GM18499 (cell line): ENCODE measurements around the gene OR2T8.

Experiments
- ATAC-seq: cut with Tn5 transposase; IDR thresholded peaks from one replicate; pipeline ENCODE4 v1.9.1; 2021; ENCODE audit warnings: moderate number of reproducible peaks; ENCODE audit not compliant: insufficient read depth, unreplicated experiment

Gene OR2T8

DNA sequence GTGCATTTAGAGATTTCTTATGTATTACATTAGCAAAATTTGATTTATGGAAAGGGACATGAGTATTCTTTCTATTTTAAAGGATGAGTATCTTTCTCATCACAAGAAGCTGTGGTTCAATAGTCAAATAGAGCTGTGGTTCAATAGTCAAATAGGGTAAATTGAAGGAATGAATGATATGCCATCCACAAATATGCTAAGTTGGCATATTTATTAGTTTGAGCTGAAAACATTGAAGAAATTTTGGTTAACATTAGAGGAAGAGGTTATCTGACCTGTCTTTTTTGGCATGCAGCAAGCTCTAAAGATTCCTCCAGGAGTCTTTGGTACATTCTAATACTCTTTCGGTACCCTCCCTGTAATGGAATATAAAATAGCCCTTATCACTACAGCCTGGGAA lies 33.4 kb downstream of the OR2T8 start:
- ATAC-seq = no peak

GRCh38 chr1:247961791-247962190 lies 41.7 kb downstream of the OR2T8 start:
- ATAC-seq = no peak

GRCh38 chr1:247962911-247963588 lies 43.0 kb downstream of the OR2T8 start:
- no peak for ATAC-seq

GRCh38 chr1:247964933-247965332 lies 44.9 kb downstream of the OR2T8 start, which contains the start of gene OR2AK2:
Gene OR2AK2, plus strand, starts transcription at chr1:247965233. Its CDS starts 144 bp downstream, at chr1:247965377.
- no peak for ATAC-seq

GRCh38 chr1:247966532-247967204 lies 46.6 kb downstream of the OR2T8 start:
- ATAC-seq = peak; percentile 79
